ENCODE measurements around the gene NLGN1.
"Not testable (repeated sequence)": the region's sequence is repeated elsewhere in the genome, so short reads cannot be mapped to it uniquely, and the experiment has no call there.

NLGN1 gene

GRCh38 chr3:173397161-173398110 is at the start of gene NLGN1:
NLGN1 (plus strand) TSS chr3:173397744.
- DNase-seq, result no peak

GRCh38 chr3:173351886-173352285 is 45.7 kb upstream of the NLGN1 start:
- DNase-seq, result no peak

GRCh38 chr3:173353137-173353536 is 44.4 kb upstream of the NLGN1 start:
- DNase-seq, result not testable (repeated sequence)

- no peak for DNase-seq
These were observed 43.4 kb upstream of the NLGN1 start for GRCh38 chr3:173354124-173354523.

DNA sequence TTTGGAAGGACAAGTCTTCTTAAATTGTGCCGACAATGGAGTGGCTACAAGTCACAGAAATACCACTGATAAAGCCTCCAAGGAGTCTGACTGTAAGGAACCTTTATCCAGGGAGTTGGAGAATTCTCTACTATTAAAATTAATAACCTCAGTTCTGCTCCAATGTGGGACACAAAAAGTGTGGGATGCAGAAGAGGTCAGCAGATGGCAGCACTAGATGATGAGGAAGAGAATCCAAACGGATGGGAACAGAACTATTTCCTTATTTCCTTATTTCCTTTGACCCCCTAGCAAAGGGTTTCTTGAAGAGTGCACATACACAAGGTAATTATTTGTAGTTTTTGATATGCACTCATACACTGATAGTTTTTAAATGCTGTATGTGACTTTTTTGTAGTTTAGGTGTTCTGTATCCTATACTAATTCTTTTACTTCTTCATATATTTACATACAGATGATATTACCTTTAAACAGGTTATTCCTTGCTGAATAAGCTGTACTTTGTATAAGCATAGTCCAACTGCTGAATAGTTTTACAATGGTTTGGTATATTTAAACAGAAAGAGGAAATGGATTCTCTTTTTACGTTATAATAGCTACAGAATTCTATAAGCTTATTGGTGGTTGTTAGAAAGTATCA is 25.6 kb upstream of the NLGN1 start:
- DNase-seq, result no peak

DNA sequence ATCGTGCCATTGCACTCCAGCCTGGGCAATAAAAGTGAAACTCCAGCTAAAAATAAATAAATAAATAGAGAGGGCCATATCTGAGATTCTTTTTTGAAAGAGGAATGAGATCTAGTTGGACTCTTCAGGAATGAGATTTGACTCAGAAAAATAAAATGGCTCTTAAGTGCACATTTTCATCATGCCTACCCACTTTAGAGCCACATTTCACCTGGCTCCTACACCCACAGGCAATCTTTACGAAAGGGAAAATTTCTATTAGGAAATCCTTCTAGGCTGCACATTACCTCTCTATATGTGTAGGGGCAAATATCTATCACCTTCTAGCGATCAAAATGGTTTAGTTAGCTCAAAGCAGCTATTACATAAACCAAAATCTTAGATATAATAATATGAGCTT is 16.9 kb upstream of the NLGN1 start:
- DNase-seq, result no peak

DNA sequence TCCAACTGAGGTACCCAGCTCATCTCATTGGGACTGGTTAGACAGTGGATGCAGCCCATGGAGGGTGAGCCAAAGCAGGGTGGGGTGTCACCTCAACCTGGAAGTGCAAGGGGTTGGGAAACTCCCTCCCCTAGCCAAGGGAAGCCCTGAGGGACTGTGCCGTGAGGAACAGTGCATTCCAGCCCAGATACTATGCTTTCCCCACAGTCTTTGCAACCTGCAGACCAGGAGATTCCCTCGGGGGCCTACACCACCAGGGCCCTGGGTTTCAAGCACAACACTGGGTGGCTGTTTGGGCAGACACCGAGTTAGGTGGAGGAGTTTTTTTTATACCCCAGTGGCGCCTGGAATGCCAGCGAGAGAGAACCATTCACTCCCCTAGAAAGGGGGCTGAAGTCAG is 15.6 kb upstream of the NLGN1 start:
- DNase-seq, result not testable (repeated sequence)

GRCh38 chr3:173395073-173395411 is 2.5 kb upstream of the NLGN1 start:
- no peak for DNase-seq

DNA sequence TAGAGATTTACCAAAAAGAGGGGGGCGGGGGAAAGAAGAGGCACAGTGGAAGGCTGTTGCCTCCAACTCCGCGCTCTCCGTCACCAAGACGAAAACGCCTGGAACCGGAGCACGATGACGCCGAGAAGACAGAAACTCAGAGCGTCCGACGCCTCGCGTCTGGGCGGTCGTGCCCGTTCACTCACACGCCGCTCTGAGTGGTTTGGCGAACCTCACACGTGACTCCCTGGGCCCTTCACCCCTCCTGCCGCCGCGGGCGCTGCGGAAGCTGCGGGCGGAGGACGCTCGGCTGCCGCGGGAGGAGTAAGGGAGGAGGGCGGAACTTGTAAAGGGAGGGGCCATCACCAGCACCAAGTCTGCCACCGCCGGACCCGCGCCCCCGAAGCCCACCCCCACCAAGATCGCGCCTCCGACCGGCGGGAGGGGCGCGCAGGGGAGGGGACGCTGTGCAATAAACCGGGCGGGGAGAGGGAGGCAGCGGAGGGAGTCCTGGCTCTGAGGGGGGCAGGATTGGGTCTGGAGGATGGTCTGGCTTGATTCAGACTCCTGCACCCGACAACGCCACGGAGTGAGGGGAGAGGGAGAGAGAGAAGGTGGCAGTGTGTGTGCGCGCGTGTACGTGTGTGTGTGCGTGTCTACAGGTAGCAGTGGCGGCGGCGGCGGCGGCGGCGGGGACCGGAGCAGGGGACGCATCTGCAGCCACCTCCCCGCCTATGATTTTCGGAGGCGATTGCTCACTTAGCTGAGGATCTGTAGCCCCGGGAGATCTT is 1.9 kb upstream of the NLGN1 start:
- no peak for DNase-seq

DNA sequence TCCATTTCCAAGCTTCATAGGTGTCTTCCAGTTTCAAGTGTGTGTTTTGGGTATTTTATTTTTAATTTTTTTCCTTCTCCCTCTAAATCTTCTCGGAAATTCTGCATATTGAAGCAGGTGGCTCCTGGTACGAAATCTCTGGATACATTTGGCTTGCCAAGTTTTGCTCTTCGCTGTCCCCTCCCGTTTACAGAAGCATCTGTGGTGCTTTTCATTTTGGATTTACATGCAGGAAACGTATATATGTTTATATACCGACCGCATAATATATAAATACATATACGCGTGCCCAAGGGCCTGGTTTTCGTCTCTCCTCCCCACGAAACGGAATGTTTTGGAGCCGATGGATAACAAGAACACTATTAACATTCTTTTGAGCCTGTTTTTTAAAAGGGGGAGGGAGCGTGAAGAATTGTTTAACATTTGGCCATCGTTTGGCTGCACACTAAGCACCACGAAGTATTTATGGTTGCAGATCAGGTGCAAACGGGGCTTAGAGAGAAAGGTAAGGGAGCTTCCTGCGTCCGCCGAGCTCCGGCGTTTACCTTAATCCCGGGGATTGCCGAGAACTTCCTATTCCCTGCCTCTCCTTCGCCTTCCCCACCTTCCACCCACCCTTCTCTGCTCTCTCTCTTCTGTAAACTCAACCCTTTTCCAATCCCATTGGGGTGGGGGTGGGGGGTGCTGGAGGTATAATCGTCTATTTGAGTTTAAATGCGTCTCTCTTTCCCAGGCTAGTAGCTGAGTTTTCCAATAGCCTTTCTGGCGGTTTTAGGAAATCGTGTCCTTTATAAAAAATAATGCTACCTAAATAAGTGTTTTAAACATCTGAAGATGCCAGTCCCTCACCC is 1.1 kb upstream of the NLGN1 start:
- DNase-seq, result no peak

DNA sequence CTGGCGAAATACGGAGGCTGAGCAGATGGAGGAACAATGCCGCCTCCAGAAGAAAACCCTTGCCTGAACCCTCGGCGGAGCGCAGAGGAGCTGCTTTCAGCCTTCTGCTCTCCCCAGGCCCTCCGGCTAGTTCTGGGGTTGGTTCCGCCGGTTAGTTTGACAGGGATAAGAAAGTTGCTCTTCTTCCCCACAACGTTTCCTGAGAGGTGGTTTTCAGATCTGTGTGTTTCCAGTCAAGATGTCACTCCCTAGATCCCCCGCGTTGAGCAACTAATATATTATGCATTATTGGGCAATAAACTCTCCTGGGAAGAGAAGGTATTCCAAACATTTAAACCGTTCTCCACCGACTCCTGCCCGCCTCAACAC is 551 bp downstream of the NLGN1 start:
- no peak for DNase-seq

- DNase-seq, result no peak
These were observed 1.5 kb downstream of the NLGN1 start for GRCh38 chr3:173399044-173399443.

DNA sequence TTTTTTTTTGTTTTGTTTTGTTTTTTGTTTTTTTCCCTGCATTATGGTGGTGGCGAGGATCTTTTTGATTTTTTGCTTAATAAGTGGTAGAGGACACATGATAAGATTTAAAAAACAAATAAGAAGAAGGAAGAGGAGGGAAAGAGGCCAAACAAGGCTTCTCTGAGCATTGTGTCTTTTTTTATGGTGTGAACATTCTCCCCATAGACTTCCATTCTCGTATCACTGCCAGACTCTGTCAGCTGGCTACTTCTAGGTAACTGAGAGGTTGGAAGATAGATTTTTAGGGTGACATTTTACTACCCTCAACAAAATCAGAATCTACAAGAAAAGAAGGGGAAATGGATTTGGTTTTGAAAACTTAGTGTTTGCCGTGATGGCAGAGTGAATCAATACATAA is 3.8 kb downstream of the NLGN1 start:
- no peak for DNase-seq

GRCh38 chr3:173402656-173403055 is 5.1 kb downstream of the NLGN1 start:
- no peak for DNase-seq

- DNase-seq, result no peak
These were observed 5.8 kb downstream of the NLGN1 start for GRCh38 chr3:173403376-173403775.

- no peak for DNase-seq
These were observed 6.6 kb downstream of the NLGN1 start for GRCh38 chr3:173404156-173404555.

GRCh38 chr3:173410436-173410835 is 12.9 kb downstream of the NLGN1 start:
- no peak for DNase-seq

DNA sequence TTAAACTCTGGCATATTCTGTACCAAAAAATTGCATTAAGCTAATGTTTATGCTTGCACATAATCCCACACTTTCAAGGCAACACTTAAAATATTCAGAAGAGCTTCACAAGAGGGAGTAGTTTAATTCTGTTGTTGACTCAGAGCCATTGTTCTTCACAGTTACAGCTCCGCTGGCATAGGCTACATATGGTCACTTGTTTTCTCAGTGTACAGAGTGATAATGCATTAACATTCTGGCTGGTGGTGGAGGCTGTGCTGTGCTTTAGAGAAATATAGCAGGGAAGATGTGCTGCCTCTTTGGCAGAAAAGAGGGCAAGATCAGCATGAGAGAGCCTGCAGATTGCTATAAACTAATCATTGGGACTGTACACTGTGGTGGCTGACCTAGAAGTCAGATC is 13.3 kb downstream of the NLGN1 start:
- DNase-seq, result no peak

GRCh38 chr3:173411375-173411973 is 13.9 kb downstream of the NLGN1 start:
- no peak for DNase-seq

DNA sequence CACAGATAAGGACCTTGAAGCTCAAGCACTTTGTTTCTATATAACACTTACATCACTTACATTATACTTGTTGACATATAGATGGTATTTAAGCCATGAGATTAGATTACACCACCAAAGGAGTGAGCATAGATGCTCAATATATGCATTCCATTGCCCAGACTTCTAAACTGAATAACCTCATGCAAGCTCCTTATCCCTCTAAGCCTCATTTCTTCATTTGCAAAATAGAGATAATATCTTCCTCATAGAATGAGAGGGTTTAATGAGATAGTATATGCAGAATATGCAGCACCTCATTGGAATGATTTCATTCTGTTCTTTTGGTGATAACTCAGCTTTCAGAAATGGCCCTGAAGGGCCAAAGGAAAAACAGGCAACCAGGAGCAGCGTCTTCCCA is 18.5 kb downstream of the NLGN1 start:
- no peak for DNase-seq

DNA sequence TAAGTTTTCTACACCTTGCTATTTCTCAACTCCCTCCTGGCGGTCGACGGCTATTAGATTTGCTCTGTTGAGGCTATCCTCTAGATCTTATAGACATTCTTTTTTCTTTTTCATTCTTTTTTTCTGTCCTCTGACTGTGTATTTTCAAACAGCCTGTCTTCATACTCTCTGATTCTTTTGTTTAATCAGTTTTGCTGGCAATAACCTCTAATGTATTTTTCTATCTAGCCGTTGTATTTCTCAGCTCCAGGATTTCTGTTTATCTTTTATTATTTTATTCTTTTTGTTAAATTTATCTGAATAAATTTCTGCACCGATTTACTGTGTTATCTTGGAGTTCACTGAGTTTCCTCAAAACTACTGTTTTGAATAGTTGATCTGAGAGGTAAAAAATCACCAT is 31.5 kb downstream of the NLGN1 start:
- no peak for DNase-seq

DNA sequence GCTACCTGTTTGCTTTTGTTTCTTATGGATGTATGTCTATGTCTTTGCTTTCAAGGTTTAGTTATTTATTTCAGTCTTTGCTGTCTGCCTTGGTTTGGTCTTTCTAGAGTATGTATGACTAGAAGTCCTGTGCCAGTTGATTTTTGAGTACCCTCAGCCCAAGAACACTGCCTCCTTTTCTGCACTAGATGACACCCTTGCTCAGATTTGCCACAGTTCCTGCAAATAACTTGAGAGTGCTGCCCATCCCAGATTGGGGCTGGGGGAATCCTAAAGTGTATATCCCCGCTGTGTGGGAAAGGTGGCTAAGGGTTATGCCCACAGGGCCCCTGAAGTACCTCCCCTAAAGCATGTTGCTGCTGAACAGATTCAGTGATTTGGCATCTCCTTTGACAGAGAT is 32.0 kb downstream of the NLGN1 start:
- no peak for DNase-seq

Data from activated naive CD4-positive, alpha-beta T cell treated with anti-CD3 and anti-CD28 coated beads, Interleukin-2, amount 50 U/mL, for 16 hours (primary cell).